ENCODE data around the gene DOCK8.

The DOCK8 gene

GRCh38 chr9:318646-319045, 104.0 kb downstream of the DOCK8 start:
- FAIRE-seq, result no peak

DNA sequence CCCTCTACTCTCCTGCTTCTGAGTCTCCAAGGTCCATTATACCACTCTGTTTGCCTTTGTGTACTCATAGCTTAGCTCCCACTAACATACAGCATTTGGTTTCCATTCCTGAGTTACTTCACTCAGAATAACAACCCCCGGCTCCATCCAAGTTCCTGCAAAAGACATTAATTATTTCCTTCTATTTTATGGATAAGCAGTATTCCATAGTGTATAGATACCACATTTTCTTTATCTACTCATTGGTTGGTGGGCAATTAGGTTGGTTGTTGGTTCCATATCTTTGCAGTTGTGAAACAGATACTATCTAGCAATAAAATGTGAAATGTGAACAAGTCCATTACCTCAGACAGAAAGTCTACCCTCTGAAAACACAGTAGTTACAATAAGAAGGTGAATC, 110.3 kb downstream of the DOCK8 start:
- no peak for FAIRE-seq

DNA sequence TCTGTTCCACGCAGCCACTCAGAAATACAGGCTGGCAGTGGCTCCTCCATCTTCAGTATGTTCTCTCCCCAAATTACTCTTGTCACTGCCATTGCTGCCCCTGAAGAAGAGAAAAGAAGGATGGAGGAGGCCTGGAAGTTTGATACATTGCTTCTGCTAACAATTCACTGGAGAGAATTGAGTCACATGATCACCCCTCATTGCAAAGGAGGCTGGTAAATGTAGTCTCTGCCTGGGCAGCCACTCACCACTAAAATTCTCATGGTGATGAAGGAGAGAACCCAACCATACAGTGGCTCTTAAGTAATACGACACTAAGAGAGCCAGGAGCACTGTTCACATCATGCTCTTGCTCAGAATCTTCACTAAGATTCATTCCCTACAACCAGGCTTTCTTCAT, 112.0 kb downstream of the DOCK8 start:
- no peak for FAIRE-seq

DNA sequence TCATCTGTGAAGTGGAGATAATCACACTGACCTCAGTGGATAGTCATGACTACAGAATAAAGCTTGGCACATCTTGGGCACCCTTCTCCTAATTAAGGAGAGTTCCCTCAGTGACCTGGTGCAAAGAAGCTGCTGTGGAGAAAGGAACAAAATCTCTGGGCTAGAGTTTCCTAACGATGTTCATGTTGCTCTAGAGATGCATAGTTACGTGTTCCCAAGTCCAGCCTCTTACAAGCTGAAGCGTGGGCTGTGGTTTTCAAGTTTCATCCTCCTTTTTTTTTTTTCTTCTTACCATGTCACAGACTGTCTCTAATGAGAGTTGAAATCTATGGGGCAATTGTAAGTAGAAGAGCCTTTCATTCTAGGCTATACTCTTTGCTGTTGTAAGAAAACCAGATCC, 113.8 kb downstream of the DOCK8 start:
- no peak for FAIRE-seq

DNA sequence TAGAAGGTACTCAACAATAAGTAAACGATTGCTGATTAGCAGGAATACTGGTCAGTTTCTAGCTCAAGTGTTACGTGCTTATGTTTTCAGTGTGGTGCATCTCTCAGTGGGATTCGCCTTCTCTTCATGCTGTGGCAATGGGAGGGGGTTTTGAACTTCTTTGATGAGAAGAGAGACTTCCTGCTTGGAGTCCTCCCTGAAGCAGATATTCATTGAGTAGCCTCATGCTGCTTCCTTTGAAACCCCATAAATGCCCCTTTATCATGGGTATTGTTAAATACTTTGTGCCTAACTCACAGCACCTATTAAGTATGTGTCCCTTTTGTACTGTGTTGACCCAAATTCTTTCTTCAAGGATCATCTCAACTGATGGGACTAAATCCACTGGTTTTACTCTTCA, 116.5 kb downstream of the DOCK8 start:
- no peak for FAIRE-seq

- FAIRE-seq, result no peak
Measured at GRCh38 chr9:335373-335772, 120.7 kb downstream of the DOCK8 start.

GRCh38 chr9:336039-336438, 121.4 kb downstream of the DOCK8 start:
- FAIRE-seq, result no peak

GRCh38 chr9:338602-339001, 123.9 kb downstream of the DOCK8 start:
- no peak for FAIRE-seq

DNA sequence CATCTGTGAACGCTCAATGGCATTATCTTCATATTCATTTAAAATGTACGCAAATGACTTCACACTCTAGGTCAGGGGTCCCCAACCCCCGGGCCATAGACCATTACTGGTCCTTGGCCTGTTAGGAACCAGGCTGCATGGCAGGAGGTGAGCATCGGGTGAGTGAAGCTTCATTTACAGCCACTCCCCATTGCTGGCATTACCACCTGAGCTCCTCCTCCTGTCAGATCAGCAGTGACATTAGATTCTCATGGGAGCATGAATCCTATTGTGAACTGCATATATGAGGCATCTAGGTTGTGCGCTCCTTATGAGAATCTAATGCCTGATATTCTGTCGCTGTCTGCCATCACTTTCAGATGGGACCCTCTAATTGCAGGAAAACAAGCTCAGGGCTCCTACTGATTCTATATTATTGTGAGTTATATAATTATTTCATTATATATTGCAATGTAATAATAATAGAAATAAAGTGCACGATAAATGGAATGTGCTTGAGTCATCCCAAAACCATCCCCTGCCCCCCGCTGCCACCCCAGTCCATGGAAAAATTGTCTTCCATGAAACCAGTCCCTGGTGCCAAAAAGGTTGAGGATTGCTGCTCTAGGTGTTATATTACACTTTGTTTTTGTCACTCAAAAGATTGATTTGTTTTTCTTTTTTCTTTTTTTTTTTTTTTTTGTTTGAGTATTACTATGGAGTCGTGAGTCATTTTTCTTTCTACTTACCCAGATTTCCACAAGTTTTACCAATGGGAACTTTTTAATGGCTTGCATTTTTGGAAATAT, 127.2 kb downstream of the DOCK8 start:
- FAIRE-seq, result no peak

DNA sequence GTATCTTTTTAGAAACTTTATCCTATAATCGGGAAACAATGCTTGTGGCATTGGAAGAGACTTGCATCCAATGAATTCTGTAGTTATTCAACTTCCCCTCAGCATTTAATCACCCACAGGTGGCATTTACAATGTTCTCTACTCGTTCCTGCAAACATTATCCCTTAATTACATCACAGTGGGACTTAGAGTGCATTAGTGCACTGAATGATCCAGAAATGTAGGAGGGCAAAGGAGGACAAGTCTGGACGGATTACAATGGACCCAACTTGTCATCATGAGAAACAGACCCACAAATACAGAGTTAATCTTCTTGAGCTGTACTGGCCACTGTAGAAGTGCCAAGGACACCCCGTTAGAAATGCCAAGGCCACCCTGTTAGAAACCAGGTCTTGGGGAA, 129.1 kb downstream of the DOCK8 start:
- no peak for FAIRE-seq

DNA sequence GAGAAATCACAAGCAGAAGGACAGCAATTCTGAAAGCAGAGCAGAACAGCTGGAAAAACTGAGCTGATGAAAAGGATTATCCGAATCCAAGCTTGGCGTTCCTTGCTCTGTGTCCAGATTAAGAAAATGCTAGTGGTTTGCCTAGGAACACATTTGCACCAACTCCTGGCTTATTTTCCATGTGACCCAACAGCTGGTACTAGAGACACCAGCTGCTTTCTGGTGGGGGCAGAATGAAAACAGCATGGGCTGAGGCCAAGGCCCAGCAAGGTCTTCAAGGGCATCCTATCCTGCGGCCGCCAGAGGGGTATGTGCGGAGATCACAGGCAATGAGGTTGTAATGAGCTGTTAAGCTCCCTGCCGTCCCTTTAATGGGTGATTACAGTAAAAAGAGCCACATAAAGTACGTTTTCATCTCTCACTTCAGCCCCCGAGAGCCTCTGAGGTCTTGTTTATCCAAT, 131.5 kb downstream of the DOCK8 start:
- no peak for FAIRE-seq

DNA sequence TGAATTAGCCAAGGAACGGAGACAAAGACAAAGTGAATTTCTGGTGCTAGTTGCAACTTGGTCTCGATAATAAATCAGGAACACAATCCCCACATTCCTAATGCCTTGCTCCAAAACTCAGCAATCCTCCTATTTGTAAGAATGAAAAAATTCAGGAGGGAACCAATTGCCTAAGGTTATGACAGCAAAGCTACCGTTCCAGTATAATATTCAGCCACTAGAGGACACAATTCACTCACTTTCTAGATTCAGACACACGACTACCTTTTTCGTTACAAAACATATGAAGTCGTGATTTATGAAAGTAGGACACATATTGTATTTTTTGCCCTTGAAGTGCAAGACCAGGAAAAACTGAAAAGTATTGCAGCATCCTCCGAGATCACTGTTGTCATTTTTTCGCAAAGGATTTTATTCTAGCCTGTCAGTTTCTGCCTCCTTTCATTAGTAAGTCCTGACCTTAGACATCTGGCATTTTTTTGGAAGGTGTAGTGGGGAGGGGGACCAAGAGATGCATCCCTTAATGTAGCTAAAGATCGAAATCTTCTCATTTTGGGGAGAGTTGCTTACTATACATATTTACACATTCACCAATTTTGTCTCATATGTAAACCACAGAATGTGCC, 133.1 kb downstream of the DOCK8 start:
- no peak for FAIRE-seq

- no peak for FAIRE-seq
Measured at GRCh38 chr9:350384-350783, 135.7 kb downstream of the DOCK8 start.

DNA sequence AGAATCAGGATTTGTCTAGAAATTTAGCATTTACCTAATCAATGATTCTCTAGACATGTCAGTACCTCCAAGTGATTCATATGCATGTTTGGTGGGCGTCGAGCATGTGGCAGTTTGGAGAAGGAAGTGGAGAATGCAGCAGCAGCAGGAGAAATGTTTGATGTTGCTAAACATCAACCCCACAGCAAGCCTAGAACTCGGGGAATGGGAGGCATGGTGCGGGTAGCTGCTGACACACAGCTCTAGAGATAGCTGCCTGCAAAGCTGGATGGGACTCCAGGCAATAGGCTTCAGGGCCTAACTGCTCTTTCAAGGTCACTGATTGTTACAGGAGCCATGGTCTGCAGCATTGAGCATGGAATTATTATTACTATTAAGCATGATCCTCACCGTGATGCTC, 137.3 kb downstream of the DOCK8 start:
- FAIRE-seq, result no peak

DNA sequence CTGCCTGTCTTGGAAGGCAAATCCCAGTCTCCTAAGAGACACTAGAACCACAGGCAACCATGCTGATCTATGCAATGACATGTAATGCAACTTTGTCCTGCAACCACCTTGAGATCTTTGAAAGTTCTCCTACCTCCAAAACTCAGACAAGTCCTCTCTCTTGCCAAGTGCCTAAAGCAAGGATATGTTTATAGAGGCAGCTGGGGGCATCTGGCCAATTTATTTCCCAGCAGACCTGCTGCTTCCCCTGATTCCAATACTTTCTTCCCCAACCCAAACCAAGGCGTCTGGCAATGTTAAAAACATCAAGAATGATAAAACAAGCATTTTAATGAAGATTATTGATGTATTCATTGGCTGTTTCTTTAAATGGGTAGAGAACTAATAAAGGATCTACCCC, 138.4 kb downstream of the DOCK8 start:
- FAIRE-seq, result no peak

- FAIRE-seq, result no peak
Measured at GRCh38 chr9:354453-354852, 139.8 kb downstream of the DOCK8 start.

GRCh38 chr9:357560-357959, 142.9 kb downstream of the DOCK8 start:
- FAIRE-seq, result no peak

DNA sequence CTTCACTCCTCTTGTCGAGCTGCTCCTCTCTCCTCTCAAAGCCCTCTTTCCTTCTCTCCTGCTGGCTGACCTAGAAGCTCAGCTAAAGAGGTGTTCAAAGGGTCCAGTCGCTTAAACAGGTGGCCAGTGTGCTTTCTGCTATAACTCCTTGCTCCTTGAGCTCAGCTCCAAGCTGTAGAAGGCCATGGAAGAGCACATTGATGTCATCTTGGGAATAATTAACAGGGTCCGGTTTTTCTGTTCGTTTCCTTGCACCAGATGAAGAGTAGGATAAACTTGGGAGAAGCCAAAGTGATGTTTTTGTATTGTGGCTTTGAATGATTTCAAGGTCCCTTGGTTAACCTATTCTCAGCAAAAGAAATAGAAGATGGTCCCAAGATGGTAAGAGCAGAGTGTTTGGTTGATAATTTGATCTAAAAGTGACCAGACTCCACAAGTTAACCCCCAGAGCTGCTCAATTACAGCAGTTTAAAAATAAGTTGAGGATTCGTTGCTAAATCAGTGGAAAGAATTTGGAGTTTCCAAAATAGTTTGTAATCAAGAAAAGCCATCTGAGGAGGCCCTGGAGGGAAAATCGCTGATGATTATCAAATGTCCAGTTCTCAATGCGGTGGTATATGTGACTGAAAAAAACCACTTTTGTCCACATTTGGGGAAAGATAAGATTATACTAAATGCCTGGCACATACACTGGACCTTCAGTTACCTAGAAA, 148.1 kb downstream of the DOCK8 start:
- FAIRE-seq, result no peak

- FAIRE-seq, result no peak
Measured at GRCh38 chr9:363274-363612, 148.6 kb downstream of the DOCK8 start.

DNA sequence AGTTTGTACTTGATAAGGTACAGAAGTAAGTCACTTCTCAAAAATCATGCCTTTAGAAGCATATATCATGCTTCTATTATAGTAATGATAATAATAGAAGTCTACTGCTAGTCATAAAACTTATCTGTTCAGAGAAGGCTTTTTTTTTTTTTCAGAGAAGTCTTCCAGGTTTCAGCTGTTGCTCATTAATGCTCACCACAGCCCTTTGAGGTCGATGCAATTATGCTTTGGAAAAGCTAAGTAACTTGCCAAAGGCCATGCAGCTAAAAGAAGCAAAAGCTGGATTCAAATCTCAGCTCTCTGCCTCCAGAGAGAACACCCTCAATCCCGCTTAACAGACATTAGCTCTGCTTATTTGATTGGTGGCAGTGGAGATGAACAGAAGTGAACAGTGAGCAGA, 150.8 kb downstream of the DOCK8 start:
- no peak for FAIRE-seq

DNA sequence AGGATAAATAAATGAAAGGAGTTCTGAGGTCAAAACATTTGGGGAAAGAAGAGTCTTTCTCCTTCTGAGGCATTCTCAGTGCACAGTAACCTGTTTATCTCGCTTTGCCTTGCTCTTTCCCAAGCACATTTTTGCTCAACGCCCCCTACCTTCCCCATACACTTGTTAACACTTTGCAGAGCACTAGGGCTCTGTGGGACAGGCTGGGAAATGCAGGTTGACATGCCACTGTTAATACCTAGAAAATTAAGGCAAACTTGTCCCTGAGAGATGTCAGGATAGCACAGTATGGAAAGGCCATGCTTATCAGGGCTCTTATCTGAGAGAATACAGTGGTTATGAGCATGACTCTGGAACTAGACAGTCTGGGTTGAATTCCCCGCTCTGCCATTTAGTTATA, 152.0 kb downstream of the DOCK8 start:
- no peak for FAIRE-seq

DNA sequence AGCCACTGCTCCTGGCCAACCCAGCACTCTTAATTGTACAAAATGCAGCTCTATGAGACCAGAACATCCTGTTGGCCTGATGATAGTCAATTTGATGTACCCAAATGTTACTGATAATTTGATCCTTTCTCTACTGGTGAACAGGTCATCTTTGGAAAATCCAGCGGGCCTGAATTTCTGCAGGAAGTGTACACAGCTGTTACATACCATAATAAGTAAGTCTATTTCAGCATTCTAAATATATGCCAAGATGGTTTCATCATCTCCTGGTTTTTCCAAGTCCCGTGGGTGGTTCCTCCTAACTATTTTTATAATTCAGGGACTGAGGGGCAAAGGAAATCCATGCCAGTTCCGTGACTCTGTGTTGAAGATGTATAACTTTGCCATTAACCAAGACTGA, 155.4 kb downstream of the DOCK8 start:
- FAIRE-seq, result no peak

GRCh38 chr9:371349-371748, 156.7 kb downstream of the DOCK8 start:
- no peak for FAIRE-seq

- FAIRE-seq, result no peak
Measured at GRCh38 chr9:372128-372527, 157.5 kb downstream of the DOCK8 start.

Data from G401.6 (cell line).